GM12891 (cell line): ENCODE measurements around the gene MOB3C.

Experiments used
- PAX5 ChIP-seq: IDR thresholded peaks from 2 replicates; pipeline ENCODE4 v1.6.1; 2011; ENCODE audit warnings: low read length, moderate library complexity, mild to moderate bottlenecking; ENCODE audit not compliant: insufficient read depth, severe bottlenecking
- POLR2A ChIP-seq: IDR thresholded peaks from 2 replicates; pipeline ENCODE4 v1.6.1; 2011; ENCODE audit warnings: low read depth, low read length, control low read depth
- POLR2AphosphoS5 ChIP-seq: IDR thresholded peaks from 2 replicates; pipeline ENCODE4 v1.6.1; 2011; ENCODE audit warnings: low read depth, low read length, control low read depth
- SPI1 ChIP-seq: IDR thresholded peaks from 2 replicates; pipeline ENCODE4 v1.6.1; 2011; ENCODE audit warnings: low read depth, low read length, control low read depth
- TAF1 ChIP-seq: IDR thresholded peaks from 2 replicates; pipeline ENCODE4 v1.6.1; 2011; ENCODE audit warnings: low read depth, low read length, control low read depth

DNA sequence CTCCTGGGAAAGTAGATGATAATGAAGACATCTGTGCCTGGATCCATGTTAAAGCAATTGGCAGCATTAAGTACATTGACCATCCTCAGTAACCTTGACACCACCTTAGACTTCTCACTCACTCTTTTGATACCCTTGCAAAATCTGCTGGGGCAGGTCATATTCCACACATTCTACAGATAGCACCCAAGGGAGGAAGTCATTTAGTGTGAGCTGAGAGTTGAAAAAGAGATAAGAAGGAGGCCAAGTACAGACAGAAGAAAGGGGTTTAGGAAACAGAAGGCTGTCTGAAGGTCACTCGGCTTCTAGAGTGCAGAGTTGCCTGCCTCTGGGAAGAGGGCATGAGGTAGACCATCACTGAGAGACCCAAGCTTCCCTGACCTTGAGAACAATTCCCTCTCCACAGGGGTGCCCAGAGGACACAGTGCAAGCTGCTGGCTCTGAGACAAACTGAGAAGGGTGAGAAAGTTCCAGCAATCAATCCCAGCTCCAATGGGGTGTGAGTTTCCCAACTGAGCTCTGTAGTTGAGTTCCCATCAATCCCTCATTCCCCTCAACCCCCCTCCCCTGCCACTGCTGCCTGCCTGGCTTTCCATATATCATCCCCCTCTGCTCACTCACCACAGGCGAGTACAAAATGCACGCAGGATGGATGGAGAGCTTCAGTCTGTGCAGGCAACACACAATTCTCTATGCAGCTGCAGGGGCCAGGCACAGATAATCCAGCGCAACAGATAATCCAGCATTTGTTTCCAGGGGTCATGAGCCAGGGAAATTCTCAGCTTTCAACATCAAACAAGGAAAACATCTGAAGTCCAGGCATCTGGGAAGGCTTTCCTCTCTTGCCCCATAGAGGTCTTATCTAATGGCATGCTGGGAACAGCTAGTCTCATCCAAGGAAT lies 7.4 kb upstream of the MOB3C start:
- TF ChIP-seq TAF1 (no peak), POLR2A (no peak), POLR2AphosphoS5 (no peak), SPI1 (no peak), PAX5 (no peak)
